Right renal pelvis (tissue), 4 donors: ENCODE data around the gene VTN. TPM values are rescaled to one million over a fixed set of nuclear protein-coding genes. Genes with fewer than 3 reads are reported as not detected.

Experiments used
- DNase-seq, 4 donors: peaks; one replicate each; pipeline ENCODE4 v3.0.0-alpha.2; 2013; ENCODE audit warnings: low read depth in 4 of 4, low spot score in 3 of 4, missing footprints in 1 of 4
- polyA plus RNA-seq, 4 donors: library from polyadenylated mRNA; unstranded; fragments of 120-200 nt; gene quantifications; one replicate each; pipeline ENCODE4 v1.2.1, GENCODE V29; 2013; ENCODE audit not compliant: insufficient read length in 4 of 4

The VTN gene
- polyA plus RNA-seq, 4 donors = 9.4 to 21.3 (median 15.2) TPM

GRCh38 chr17:28325211-28325610 is 44.9 kb downstream of the VTN start:
- no peak for DNase-seq

- DNase-seq = no peak
These were observed 45.3 kb downstream of the VTN start for GRCh38 chr17:28324781-28325180.

DNA sequence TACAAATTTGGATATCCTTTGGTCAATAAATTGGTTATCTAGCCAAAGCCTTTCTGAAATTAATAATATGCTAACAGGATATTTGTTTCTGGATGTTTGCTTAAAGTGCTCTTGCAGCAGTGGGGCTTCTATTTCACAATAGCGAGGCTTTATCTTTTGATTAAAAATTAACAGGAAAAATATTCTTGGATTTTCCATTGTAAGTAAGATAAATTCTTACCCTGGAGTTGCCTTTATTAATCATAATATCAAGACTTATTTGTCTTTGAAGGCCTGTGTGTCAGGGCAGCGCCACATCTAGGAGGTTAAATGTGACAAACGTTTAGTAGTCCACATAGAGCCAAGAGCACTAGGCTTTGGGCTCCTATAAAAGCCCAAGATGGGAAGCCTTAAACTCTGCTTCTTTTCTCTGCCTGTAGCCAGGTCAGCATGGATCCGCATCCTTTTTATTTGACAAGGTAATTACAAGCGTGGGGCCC is 45.8 kb downstream of the VTN start:
- DNase-seq = no peak

GRCh38 chr17:28320215-28321061 is 49.7 kb downstream of the VTN start:
- no peak for DNase-seq

DNA sequence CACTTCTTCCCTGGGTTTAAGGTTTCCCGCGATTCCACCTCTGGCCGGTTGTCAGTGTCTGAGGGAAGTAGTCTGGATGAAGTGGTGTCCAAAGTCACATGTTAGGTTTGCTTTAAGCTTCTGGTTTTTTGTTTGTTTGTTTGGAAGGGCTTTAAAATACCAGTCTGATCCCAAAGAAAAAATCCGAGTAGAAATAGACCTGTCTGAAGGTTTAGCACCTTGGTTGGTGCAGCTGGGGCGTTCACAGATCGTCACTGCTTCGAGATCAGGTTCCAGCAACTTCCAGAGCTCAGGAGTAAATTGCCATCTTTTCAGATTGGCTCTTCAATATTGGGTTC is 50.5 kb downstream of the VTN start:
- DNase-seq = peak in 1 of 4 donors; percentile 28

DNA sequence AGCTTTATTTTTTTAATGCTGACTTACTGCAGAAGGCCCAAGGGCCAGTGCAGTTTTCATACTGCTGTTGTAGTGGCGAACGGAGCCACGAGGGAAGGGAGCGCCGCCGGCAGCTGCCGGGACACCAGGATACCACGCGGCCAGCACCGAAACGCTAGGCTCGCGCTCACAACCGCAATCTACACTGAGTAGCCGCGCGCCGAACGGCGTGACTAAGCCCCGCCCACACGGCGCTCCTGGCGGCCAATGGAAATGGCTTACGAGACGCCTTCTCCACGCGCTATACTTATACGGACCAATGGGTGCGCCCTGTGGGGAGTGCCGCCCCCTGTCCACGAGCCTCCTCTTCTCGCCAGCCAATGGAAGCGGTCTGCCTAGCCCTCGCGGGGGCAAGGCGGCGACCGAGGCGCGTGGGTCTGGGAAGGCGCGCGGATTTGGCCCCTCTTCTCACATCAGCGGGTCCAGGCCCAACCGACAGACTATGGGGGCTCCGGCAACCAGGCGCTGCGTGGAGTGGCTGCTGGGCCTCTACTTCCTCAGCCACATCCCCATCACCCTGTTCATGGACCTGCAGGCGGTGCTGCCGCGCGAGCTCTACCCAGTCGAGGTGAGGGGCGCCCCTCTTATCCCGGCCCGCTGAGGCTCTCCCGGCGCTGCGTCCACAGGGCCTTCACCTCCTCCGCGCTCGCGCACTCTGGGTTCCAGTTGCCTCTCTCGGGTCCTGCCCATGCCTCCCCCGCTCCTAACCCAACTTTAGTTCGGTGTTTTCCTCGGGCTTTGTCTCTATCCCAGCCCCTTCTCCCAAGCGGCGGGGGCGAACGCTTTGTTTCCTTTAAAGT is 51.1 kb downstream of the VTN start, which contains the start of gene TMEM97:
Gene TMEM97 (plus strand): TSS at position 442 of the 839 bp plus-strand sequence. CDS start 40 bp downstream, at position 482.
- DNase-seq = peak; percentile 86 to 91 (median 90)

- no peak for DNase-seq
These were observed 51.9 kb downstream of the VTN start for GRCh38 chr17:28317966-28318758.

Other genes with a start within 250 kb of the VTN start
- 10 to 100 TPM; 54.0 to 63.6 (median 55.6) TPM for gene TMEM97, start 51.1 kb downstream of the VTN start, polyA plus RNA-seq
- gene IFT20, start 34.8 kb downstream of the VTN start, polyA plus RNA-seq = 10 to 100 TPM; 52.1 to 61.6 (median 54.9) TPM
- gene TNFAIP1, start 34.5 kb downstream of the VTN start, polyA plus RNA-seq = 10 to 100 TPM; 43.8 to 47.4 (median 45.3) TPM
- gene POLDIP2, start 12.8 kb downstream of the VTN start, polyA plus RNA-seq = 100 to 1,000 TPM in 2 of 4 donors, 10 to 100 TPM in 2; 99.1 to 105 (median 100) TPM
- not detected for gene SEBOX, start 5.1 kb downstream of the VTN start, polyA plus RNA-seq
- 10 to 100 TPM; 11.3 to 14.0 (median 12.0) TPM for gene SARM1, start 1.4 kb upstream of the VTN start, polyA plus RNA-seq
- 10 to 100 TPM; 14.6 to 15.8 (median 15.1) TPM for gene SLC46A1, start 35.9 kb upstream of the VTN start, polyA plus RNA-seq
- gene SLC13A2, start 103.3 kb upstream of the VTN start, polyA plus RNA-seq = 10 to 100 TPM in 3 of 4 donors, 1 to 10 TPM in 1; 7.1 to 24.5 (median 13.3) TPM
- under 1 TPM; 0.47 to 0.62 (median 0.61) TPM for gene FOXN1, start 136.0 kb upstream of the VTN start, polyA plus RNA-seq
- gene UNC119, start 182.3 kb upstream of the VTN start, polyA plus RNA-seq = 10 to 100 TPM; 54.4 to 74.1 (median 59.7) TPM
- gene PIGS, start 201.2 kb upstream of the VTN start, polyA plus RNA-seq = 100 to 1,000 TPM; 101 to 107 (median 105) TPM
- 10 to 100 TPM; 19.4 to 32.9 (median 24.5) TPM for gene ALDOC, start 206.6 kb upstream of the VTN start, polyA plus RNA-seq
- gene SPAG5, start 228.7 kb upstream of the VTN start, polyA plus RNA-seq = 10 to 100 TPM; 43.5 to 46.9 (median 45.2) TPM
- gene RSKR, start 243.9 kb upstream of the VTN start, polyA plus RNA-seq = 10 to 100 TPM; 10.6 to 14.3 (median 11.3) TPM